ENCODE measurements around the gene TMEM201.

GRCh38 chr1:9653491-9654050 lies 64.9 kb downstream of the TMEM201 start:
- TF ChIP-seq FOXM1 (IDR thresholded peaks at IDR 0.05; ENCODE audit: borderline replicate concordance) (no peak), ZNF384 (IDR thresholded peaks at IDR 0.05) (no peak), BHLHE40 (IDR thresholded peaks at IDR 0.05; ENCODE audit: borderline replicate concordance) (no peak), SP1 (IDR thresholded peaks at IDR 0.05) (no peak), HDGF (IDR thresholded peaks at IDR 0.05; ENCODE audit: borderline replicate concordance) (no peak)
